ENCODE results near the gene HNRNPUL1. TPM values are rescaled to one million over a fixed set of nuclear protein-coding genes. Genes with fewer than 3 reads are reported as not detected.

Gene HNRNPUL1
- polyA plus RNA-seq, 1 experiment, result 42.3 TPM

- ChIA-PET CTCF (interaction anchor here (1.1 to 1.6 kb wide), 2 partner anchors 21 to 38 kb away, joined by 4 to 5 read pairs; no protein-coding TSS in a partner anchor), POLR2A (interaction anchor here (1.1 kb wide), 1 partner anchor 17 kb away, joined by 3 read pairs; no protein-coding TSS in a partner anchor)
- Histone ChIP-seq H3K27ac (ENCODE audit: low read depth, low read length) (no peak overlapping the region), H3K9me3 (ENCODE audit: control insufficient read depth, insufficient read depth, low read length) (no peaks in the 10 kb centered on the region), H3K4me3 (ENCODE audit: low read depth, low read length) (no peak overlapping the region), H3K27me3 (ENCODE audit: control insufficient read depth, insufficient read depth, low read length) (no peaks in the 10 kb centered on the region)
- DNase-seq (ENCODE audit: low read depth, low spot score), result no peak
- no peak for TF ChIP-seq CTCF (IDR thresholded peaks at IDR 0.05; ENCODE audit: low read depth, low read length)
Observed at GRCh38 chr19:41300555-41300954, 36.4 kb downstream of the HNRNPUL1 start.

GRCh38 chr19:41302624-41303351, 38.6 kb downstream of the HNRNPUL1 start:
- POLR2A ChIA-PET, result interaction anchor here (0.7 to 1.2 kb wide), 2 partner anchors 16 to 39 kb away, joined by 4 read pairs; no protein-coding TSS in a partner anchor
- TF ChIP-seq CTCF (IDR thresholded peaks at IDR 0.05; ENCODE audit: low read depth, low read length), result no peak
- H3K27me3 ChIP-seq (ENCODE audit: control insufficient read depth, insufficient read depth, low read length), result no peaks in the 10 kb centered on the region
- DNase-seq (ENCODE audit: low read depth, low spot score), result no peak
- H3K4me3 ChIP-seq (ENCODE audit: low read depth, low read length), result no peak overlapping the region
- no peaks in the 10 kb centered on the region for H3K9me3 ChIP-seq (ENCODE audit: control insufficient read depth, insufficient read depth, low read length)
- CTCF ChIA-PET, result interaction anchor here (0.6 kb wide), 1 partner anchor 641 kb away, joined by 5 read pairs; no protein-coding TSS in a partner anchor
- no peak overlapping the region for H3K27ac ChIP-seq (ENCODE audit: low read depth, low read length)

- H3K27ac ChIP-seq (ENCODE audit: low read depth, low read length), result no peak overlapping the region
- DNase-seq (ENCODE audit: low read depth, low spot score), result no peak
- no peak for TF ChIP-seq CTCF (IDR thresholded peaks at IDR 0.05; ENCODE audit: low read depth, low read length)
- no peaks in the 10 kb centered on the region for H3K27me3 ChIP-seq (ENCODE audit: control insufficient read depth, insufficient read depth, low read length)
- H3K9me3 ChIP-seq (ENCODE audit: control insufficient read depth, insufficient read depth, low read length), result no peaks in the 10 kb centered on the region
- CTCF ChIA-PET, result no interaction called here
- POLR2A ChIA-PET, result no interaction called here
- no peak overlapping the region for H3K4me3 ChIP-seq (ENCODE audit: low read depth, low read length)
Observed at GRCh38 chr19:41303954-41304353, 39.8 kb downstream of the HNRNPUL1 start.

GRCh38 chr19:41304706-41305483, 40.7 kb downstream of the HNRNPUL1 start:
- ChIA-PET POLR2A (interaction anchor here (0.6 kb wide), 1 partner anchor 15 kb away, joined by 4 read pairs; no protein-coding TSS in a partner anchor), CTCF (interaction anchor here (1.1 to 1.9 kb wide), 2 partner anchors 39 to 101 kb away, joined by 4 to 6 read pairs; no protein-coding TSS in a partner anchor)

More at GRCh38 chr19:41304706-41305483, 40.7 kb downstream of the HNRNPUL1 start:
- no peaks in the 10 kb centered on the region for H3K9me3 ChIP-seq (ENCODE audit: control insufficient read depth, insufficient read depth, low read length)
- H3K27me3 ChIP-seq (ENCODE audit: control insufficient read depth, insufficient read depth, low read length), result no peaks in the 10 kb centered on the region
- H3K4me3 ChIP-seq (ENCODE audit: low read depth, low read length), result no peak overlapping the region
- no peak for TF ChIP-seq CTCF (IDR thresholded peaks at IDR 0.05; ENCODE audit: low read depth, low read length)
- no peak overlapping the region for H3K27ac ChIP-seq (ENCODE audit: low read depth, low read length)
- no peak for DNase-seq (ENCODE audit: low read depth, low spot score)

All from AG04450 (cell line).